Measurements from ENCODE around the gene YWHAG. TPM values are rescaled to one million over a fixed set of nuclear protein-coding genes. Genes with fewer than 3 reads are reported as not detected.

Gene YWHAG
- total and polyA plus RNA-seq, 9 of the 15 experiments (the other 6 are each of a cell fraction or from before 2014, with no cell fraction given), result 30.4 to 246 (median 94.5) TPM

GRCh38 chr7:76383089-76383944 lies 24.5 kb upstream of the YWHAG start (continued):
- TF ChIP-seq, protein P1, sequence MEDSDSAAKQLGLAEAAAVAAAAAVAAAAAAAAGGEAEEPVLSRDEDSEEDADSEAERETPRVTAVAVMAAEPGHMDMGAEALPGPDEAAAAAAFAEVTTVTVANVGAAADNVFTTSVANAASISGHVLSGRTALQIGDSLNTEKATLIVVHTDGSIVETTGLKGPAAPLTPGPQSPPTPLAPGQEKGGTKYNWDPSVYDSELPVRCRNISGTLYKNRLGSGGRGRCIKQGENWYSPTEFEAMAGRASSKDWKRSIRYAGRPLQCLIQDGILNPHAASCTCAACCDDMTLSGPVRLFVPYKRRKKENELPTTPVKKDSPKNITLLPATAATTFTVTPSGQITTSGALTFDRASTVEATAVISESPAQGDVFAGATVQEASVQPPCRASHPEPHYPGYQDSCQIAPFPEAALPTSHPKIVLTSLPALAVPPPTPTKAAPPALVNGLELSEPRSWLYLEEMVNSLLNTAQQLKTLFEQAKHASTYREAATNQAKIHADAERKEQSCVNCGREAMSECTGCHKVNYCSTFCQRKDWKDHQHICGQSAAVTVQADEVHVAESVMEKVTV (CRISPR knock-in tag; IDR thresholded peaks at IDR 0.05), result 0 out of 2 replicates have a peak, but pooled peaks have one; percentile 11
- TF ChIP-seq ETV1 (tag; conservative IDR thresholded peaks at IDR 0.05; ENCODE audit: low read depth), result 0 out of 2 replicates have a peak, but pooled peaks have one; percentile 28
- TF ChIP-seq ZNF217 (CRISPR knock-in tag; IDR thresholded peaks at IDR 0.05), result no peak
- TF ChIP-seq HINFP (tag; conservative IDR thresholded peaks at IDR 0.05; ENCODE audit: low read depth), result no peak
- 0 out of 2 replicates have a peak, but pooled peaks have one; percentile 36 for TF ChIP-seq SMARCC2 (IDR thresholded peaks at IDR 0.05; ENCODE audit: low read depth)
- TF ChIP-seq HDGF (IDR thresholded peaks at IDR 0.05), result peak; percentile 50; the same call in 1 of the 2 replicates
- TF ChIP-seq ARID3A (IDR thresholded peaks at IDR 0.05; ENCODE audit: borderline replicate concordance, low read depth, low read length), result peak; percentile 99
- no peak for TF ChIP-seq SAFB2 (IDR thresholded peaks at IDR 0.05; ENCODE audit: borderline replicate concordance, low read depth, low read length, severe bottlenecking)
- no peak for TF ChIP-seq GATAD2A (IDR thresholded peaks at IDR 0.05)
- no peak for TF ChIP-seq ZNF280A (IDR thresholded peaks at IDR 0.05; ENCODE audit: low read depth, partially characterized antibody)
- TF ChIP-seq BRD9 (IDR thresholded peaks at IDR 0.05; ENCODE audit: low read depth, partially characterized antibody), result peak; percentile 90
- no peak for TF ChIP-seq IRF2 (CRISPR knock-in tag; IDR thresholded peaks at IDR 0.05)
- TF ChIP-seq NR1H2 (CRISPR knock-in tag; IDR thresholded peaks at IDR 0.05), result no peak
- TF ChIP-seq ZNF449 (CRISPR knock-in tag; IDR thresholded peaks at IDR 0.05), result no peak
- TF ChIP-seq THRAP3 (IDR thresholded peaks at IDR 0.05; ENCODE audit: borderline replicate concordance), result no peak
- TF ChIP-seq SMAD4 (CRISPR knock-in tag; conservative IDR thresholded peaks at IDR 0.05), result peak; percentile 43; the same call in 1 of the 2 replicates
- TF ChIP-seq ZNF12 (CRISPR knock-in tag; IDR thresholded peaks at IDR 0.05), result no peak
- peak; percentile 77 for TF ChIP-seq MYBL2 (IDR thresholded peaks at IDR 0.05; ENCODE audit: low read depth)
- no peak for TF ChIP-seq MYBL2 (CRISPR knock-in tag; IDR thresholded peaks at IDR 0.05; ENCODE audit: borderline replicate concordance)
